CD14-positive monocyte (primary cell): ENCODE measurements around the gene OR8S1. TPM values are rescaled to one million over a fixed set of nuclear protein-coding genes. Genes with fewer than 3 reads are reported as not detected.
"Not testable (repeated sequence)": the region's sequence is repeated elsewhere in the genome, so short reads cannot be mapped to it uniquely, and the experiment has no call there.

Source experiments
- DNase-seq, 3 donors: peaks; one replicate each; pipeline ENCODE4 v3.0.0-alpha.2; 2011 to 2022
- H2AFZ ChIP-seq: 2 replicates; pipeline ENCODE4 v1.6.0; 2012; ENCODE audit warnings: mild to moderate bottlenecking, low read depth, low read length, inconsistent platforms; ENCODE audit not compliant: insufficient read depth, poor library complexity, severe bottlenecking
- H3K27ac ChIP-seq, 2 donors: 1 replicate in 1 of 2; 2 replicates in 1 of 2; pipeline ENCODE4 v1.5.1; 2012 to 2013; ENCODE audit warnings: low read length in 2 of 2, control low read depth in 1 of 2, inconsistent platforms in 1 of 2, low read depth in 1 of 2, mild to moderate bottlenecking in 1 of 2
- H3K27me3 ChIP-seq, 2 donors: one replicate each; pipeline versions ENCODE4 v1.6.0 to v1.6.1; 2011 to 2013; ENCODE audit warnings: low read length in 2 of 2; ENCODE audit not compliant: control insufficient read depth in 2 of 2, insufficient read depth in 2 of 2
- H3K36me3 ChIP-seq, 2 donors: replicated peaks in 1 of 2; 1 replicate in 1 of 2; 2 replicates in 1 of 2; pipeline versions ENCODE4 v1.5.1 to v1.6.1; 2012 to 2013; ENCODE audit warnings: low read length in 2 of 2, control low read depth in 1 of 2, inconsistent platforms in 1 of 2, mild to moderate bottlenecking in 1 of 2; ENCODE audit not compliant: insufficient read depth in 2 of 2, control insufficient read depth in 1 of 2
- H3K4me1 ChIP-seq, 2 donors: 1 replicate in 1 of 2; 2 replicates in 1 of 2; pipeline versions ENCODE4 v1.5.1 to v1.6.1; 2012 to 2013; ENCODE audit warnings: low read length in 2 of 2, control low read depth in 1 of 2, inconsistent platforms in 1 of 2, mild to moderate bottlenecking in 1 of 2, moderate library complexity in 1 of 2; ENCODE audit not compliant: insufficient read depth in 2 of 2, control insufficient read depth in 1 of 2
- H3K4me2 ChIP-seq: replicated peaks from 2 replicates; pipeline ENCODE3; 2012; ENCODE audit warnings: low read length, moderate library complexity, mild to moderate bottlenecking; ENCODE audit not compliant: poor library complexity, severe bottlenecking; ENCODE audit errors: extremely low read depth
- H3K4me3 ChIP-seq, 3 experiments: fragments of 200-600 bp in 1 of 3; sonication (generic) in 1 of 3; replicated peaks in 1 of 3; 1 replicate in 2 of 3; 2 replicates in 1 of 3; pipeline ENCODE4 v1.5.1; 2011 to 2013; ENCODE audit warnings: low read length in 3 of 3, mild to moderate bottlenecking in 3 of 3, control low read depth in 2 of 3, low read depth in 2 of 3, inconsistent platforms in 1 of 3, moderate library complexity in 1 of 3
- H3K79me2 ChIP-seq: 2 replicates; pipeline ENCODE4 v1.6.0; 2012; ENCODE audit warnings: mild to moderate bottlenecking, control low read depth, inconsistent platforms, low read length, moderate library complexity; ENCODE audit not compliant: insufficient read depth
- H3K9ac ChIP-seq: 2 replicates; pipeline ENCODE4 v1.6.0; 2017; ENCODE audit warnings: low read length, mild to moderate bottlenecking; ENCODE audit not compliant: insufficient read depth, poor library complexity, severe bottlenecking
- H3K9me3 ChIP-seq, 2 donors: replicated peaks in 1 of 2; 1 replicate in 1 of 2; 2 replicates in 1 of 2; pipeline versions ENCODE4 v1.5.1 to v1.6.1; 2012 to 2013; ENCODE audit warnings: low read length in 2 of 2, control low read depth in 1 of 2; ENCODE audit not compliant: control insufficient read depth in 1 of 2, insufficient read depth in 1 of 2
- H4K20me1 ChIP-seq: 2 replicates; pipeline ENCODE4 v1.6.0; 2012; ENCODE audit warnings: mild to moderate bottlenecking, low read length, control low read depth, moderate library complexity; ENCODE audit not compliant: insufficient read depth
- H3K27ac Mint-ChIP-seq, 7 donors: one replicate each; pipeline ENCODE4 v1.8.0; 2020; ENCODE audit warnings: mild to moderate bottlenecking in 7 of 7, mixed read lengths in 7 of 7, moderate library complexity in 6 of 7, inconsistent platforms in 2 of 7
- H3K27me3 Mint-ChIP-seq, 3 donors: one replicate each; pipeline ENCODE4 v1.8.0; 2021 to 2022; ENCODE audit warnings: low read depth in 3 of 3, mild to moderate bottlenecking in 3 of 3, mixed read lengths in 3 of 3, moderate library complexity in 3 of 3, inconsistent platforms in 1 of 3
- H3K36me3 Mint-ChIP-seq, 2 donors: one replicate each; pipeline ENCODE4 v1.8.0; 2020; ENCODE audit warnings: mixed read lengths in 2 of 2, inconsistent platforms in 1 of 2, mild to moderate bottlenecking in 1 of 2
- H3K4me1 Mint-ChIP-seq: one replicate; pipeline ENCODE4 v1.8.0; 2020; ENCODE audit warnings: mild to moderate bottlenecking, mixed read lengths
- H3K4me3 Mint-ChIP-seq, 2 donors: one replicate each; pipeline ENCODE4 v1.8.0; 2020; ENCODE audit warnings: mild to moderate bottlenecking in 2 of 2, mixed read lengths in 2 of 2, moderate library complexity in 1 of 2
- H3K9me3 Mint-ChIP-seq, 7 donors: one replicate each; pipeline ENCODE4 v1.8.0; 2020 to 2022; ENCODE audit warnings: mixed read lengths in 7 of 7, mild to moderate bottlenecking in 6 of 7, moderate library complexity in 6 of 7, inconsistent platforms in 2 of 7
- CTCF ChIP-seq: fragments of 200-600 bp; IDR thresholded peaks from one replicate; pipeline ENCODE4 v1.8.0; 2022; ENCODE audit warnings: antibody characterized with exemption, mild to moderate bottlenecking
- WGBS: methylation state at CpG from one replicate; pipeline ENCODE4 v1.1.5; 2013; ENCODE audit warnings: missing lambda C conversion rate; ENCODE audit not compliant: insufficient coverage; 5-methylcytosine and 5-hydroxymethylcytosine counted together
- intact Hi-C, 2 donors: fragments of 100-400 bp; cut with micrococcal nuclease; formaldehyde crosslinking; loops; one replicate each; pipeline versions ENCODE4 v1.15.0 to v1.15.1; 2023
- polyA plus RNA-seq, 3 donors: library from polyadenylated mRNA; depleted of rRNA in 1 of 3; unstranded in 2 of 3; stranded (reverse) in 1 of 3; fragments of 300-500 nt in 2 of 3; fragments of >200 nt in 1 of 3; fragmentation: Illumina TruSeq in 2 of 3; gene quantifications; 1 replicate in 2 of 3; 2 replicates in 1 of 3; pipeline ENCODE4 v1.2.3, GENCODE V29; 2012 to 2021

OR8S1 gene
- polyA plus RNA-seq, 3 donors = not detected

- no peaks in the 10 kb centered on the region for H3K79me2 ChIP-seq
Observed at GRCh38 chr12:48514728-48515127, 10.7 kb upstream of the OR8S1 start.

GRCh38 chr12:48520381-48520780 is 5.1 kb upstream of the OR8S1 start:
- 91% methylated on average over 12 of the region's 24 CpGs for whole genome bisulfite sequencing
- H3K27me3 ChIP-seq, H3K27ac Mint-ChIP-seq, H3K27ac ChIP-seq, H3K4me1 ChIP-seq, H3K27me3 Mint-ChIP-seq, H2AFZ ChIP-seq, H3K9me3 ChIP-seq, H3K79me2 ChIP-seq, H4K20me1 ChIP-seq, H3K36me3 ChIP-seq, H3K4me3 Mint-ChIP-seq, H3K36me3 Mint-ChIP-seq, H3K4me3 ChIP-seq, intact Hi-C loops, H3K4me1 Mint-ChIP-seq, H3K9ac ChIP-seq, DNase-seq, H3K4me2 ChIP-seq: not testable (repeated sequence)
- peaks cover 0 to 13% (median 0%) of the 10 kb centered on the region in 7 donors for H3K9me3 Mint-ChIP-seq

More at GRCh38 chr12:48514728-48515127, 10.7 kb upstream of the OR8S1 start:
- Mint-ChIP-seq H3K36me3 (no peaks in the 10 kb centered on the region), H3K27me3 (peaks cover 0 to 6% (median 3%) of the 10 kb centered on the region in 3 donors), H3K9me3 (peaks cover 0 to 12% (median 3%) of the 10 kb centered on the region in 7 donors), H3K4me3 (no peak overlapping the region), H3K4me1 (no peaks in the 10 kb centered on the region), H3K27ac (no peak overlapping the region)
- WGBS = no CpG with 5 or more reads among the region's 1 CpG
- TF ChIP-seq CTCF = no peak
- H3K4me3 ChIP-seq = no peak overlapping the region
- DNase-seq = no peak
- no peaks in the 10 kb centered on the region for H3K9me3 ChIP-seq
- H4K20me1 ChIP-seq = no peaks in the 10 kb centered on the region
- no peaks in the 10 kb centered on the region for H3K36me3 ChIP-seq
- no peak overlapping the region for H3K27ac ChIP-seq
- no peak overlapping the region for H3K4me2 ChIP-seq
- peaks cover 0 to 2% of the 10 kb centered on the region in 2 donors for H3K27me3 ChIP-seq
- no peak overlapping the region for H2AFZ ChIP-seq
- H3K4me1 ChIP-seq = no peaks in the 10 kb centered on the region
- H3K9ac ChIP-seq = no peak overlapping the region
- intact Hi-C loops = no loop called here
